ENCODE data around the gene HYAL3.
"Not testable (repeated sequence)": the region's sequence is repeated elsewhere in the genome, so short reads cannot be mapped to it uniquely, and the experiment has no call there.

HYAL3 gene

GRCh38 chr3:50314816-50315215 lies 15.6 kb upstream of the HYAL3 start:
- DNase-seq (ENCODE audit: low read depth), result no peak
- TF ChIP-seq, protein P1, sequence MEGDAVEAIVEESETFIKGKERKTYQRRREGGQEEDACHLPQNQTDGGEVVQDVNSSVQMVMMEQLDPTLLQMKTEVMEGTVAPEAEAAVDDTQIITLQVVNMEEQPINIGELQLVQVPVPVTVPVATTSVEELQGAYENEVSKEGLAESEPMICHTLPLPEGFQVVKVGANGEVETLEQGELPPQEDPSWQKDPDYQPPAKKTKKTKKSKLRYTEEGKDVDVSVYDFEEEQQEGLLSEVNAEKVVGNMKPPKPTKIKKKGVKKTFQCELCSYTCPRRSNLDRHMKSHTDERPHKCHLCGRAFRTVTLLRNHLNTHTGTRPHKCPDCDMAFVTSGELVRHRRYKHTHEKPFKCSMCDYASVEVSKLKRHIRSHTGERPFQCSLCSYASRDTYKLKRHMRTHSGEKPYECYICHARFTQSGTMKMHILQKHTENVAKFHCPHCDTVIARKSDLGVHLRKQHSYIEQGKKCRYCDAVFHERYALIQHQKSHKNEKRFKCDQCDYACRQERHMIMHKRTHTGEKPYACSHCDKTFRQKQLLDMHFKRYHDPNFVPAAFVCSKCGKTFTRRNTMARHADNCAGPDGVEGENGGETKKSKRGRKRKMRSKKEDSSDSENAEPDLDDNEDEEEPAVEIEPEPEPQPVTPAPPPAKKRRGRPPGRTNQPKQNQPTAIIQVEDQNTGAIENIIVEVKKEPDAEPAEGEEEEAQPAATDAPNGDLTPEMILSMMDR (IDR thresholded peaks at IDR 0.05; ENCODE audit: control insufficient read depth, insufficient read depth, low read depth, low read length, missing control alignments), result no peak
- H3K4me3 ChIP-seq (ENCODE audit: control insufficient read depth, low read depth, low read length), result no peak overlapping the region

GRCh38 chr3:50314342-50314741 lies 15.1 kb upstream of the HYAL3 start:
- no peak overlapping the region for H3K4me3 ChIP-seq (ENCODE audit: control insufficient read depth, low read depth, low read length)
- TF ChIP-seq, protein P1 (IDR thresholded peaks at IDR 0.05; ENCODE audit: control insufficient read depth, insufficient read depth, low read depth, low read length, missing control alignments), result no peak
- no peak for DNase-seq (ENCODE audit: low read depth)

DNA sequence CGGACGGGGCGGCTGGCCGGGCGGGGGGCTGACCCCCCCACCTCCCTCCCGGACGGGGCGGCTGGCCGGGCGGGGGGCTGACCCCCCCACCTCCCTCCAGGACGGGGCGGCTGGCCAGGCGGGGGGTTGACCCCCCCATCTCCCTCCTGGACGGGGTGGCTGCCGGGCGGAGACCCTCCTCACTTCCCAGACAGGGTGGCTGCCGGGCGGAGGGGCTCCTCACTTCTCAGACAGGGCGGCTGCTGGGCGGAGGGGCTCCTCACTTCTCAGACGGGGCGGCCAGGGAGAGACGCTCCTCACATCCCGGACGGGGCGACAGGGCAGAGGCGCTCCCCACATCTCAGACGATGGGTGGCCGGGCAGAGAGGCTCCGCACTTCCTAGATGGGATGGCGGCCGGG lies 12.8 kb upstream of the HYAL3 start:
- DNase-seq (ENCODE audit: low read depth); H3K4me3 ChIP-seq (ENCODE audit: control insufficient read depth, low read depth, low read length): not testable (repeated sequence)

GRCh38 chr3:50304601-50305000 lies 5.4 kb upstream of the HYAL3 start:
- H3K4me3 ChIP-seq (ENCODE audit: control insufficient read depth, low read depth, low read length), result no peak overlapping the region
- DNase-seq (ENCODE audit: low read depth), result no peak
- TF ChIP-seq, protein P1 (IDR thresholded peaks at IDR 0.05; ENCODE audit: control insufficient read depth, insufficient read depth, low read depth, low read length, missing control alignments), result no peak

- no peak for DNase-seq (ENCODE audit: low read depth)
- H3K4me3 ChIP-seq (ENCODE audit: control insufficient read depth, low read depth, low read length), result no peak within 1 kb of the TSS
These were observed 4.0 kb upstream of the HYAL3 start, which contains the start of gene HYAL1 for GRCh38 chr3:50303013-50303815. HYAL1 (minus strand) TSS chr3:50303574; CDS start chr3:50302956, 618 bp downstream.

GRCh38 chr3:50302095-50303012 lies 3.1 kb upstream of the HYAL3 start:
- no peak overlapping the region for H3K4me3 ChIP-seq (ENCODE audit: control insufficient read depth, low read depth, low read length)
- TF ChIP-seq, protein P1 (IDR thresholded peaks at IDR 0.05; ENCODE audit: control insufficient read depth, insufficient read depth, low read depth, low read length, missing control alignments), result no peak
- DNase-seq (ENCODE audit: low read depth), result no peak

More at GRCh38 chr3:50303013-50303815, 4.0 kb upstream of the HYAL3 start, which contains the start of gene HYAL1:
- TF ChIP-seq, protein P1 (IDR thresholded peaks at IDR 0.05; ENCODE audit: control insufficient read depth, insufficient read depth, low read depth, low read length, missing control alignments), result no peak

Measured in AG09309 (cell line).